ENCODE measurements around the gene PRR29.
"Not testable (repeated sequence)": the region's sequence is repeated elsewhere in the genome, so short reads cannot be mapped to it uniquely, and the experiment has no call there.

PRR29 gene

GRCh38 chr17:63975541-63976092, 22.5 kb upstream of the PRR29 start:
- DNase-seq = no peak

- DNase-seq = no peak
Measured at GRCh38 chr17:63976702-63977101, 21.4 kb upstream of the PRR29 start.

- DNase-seq = no peak
Measured at GRCh38 chr17:63978272-63979200, 19.6 kb upstream of the PRR29 start.

- DNase-seq = not testable (repeated sequence)
Measured at GRCh38 chr17:63982641-63983040, 15.5 kb upstream of the PRR29 start.

GRCh38 chr17:63983320-63983719, 14.8 kb upstream of the PRR29 start:
- no peak for DNase-seq

GRCh38 chr17:63984236-63984635, 13.9 kb upstream of the PRR29 start:
- DNase-seq = no peak

GRCh38 chr17:63984651-63985386, 13.3 kb upstream of the PRR29 start:
- peak; percentile 12 for DNase-seq

- DNase-seq = no peak
Measured at GRCh38 chr17:63985387-63986140, 12.6 kb upstream of the PRR29 start.

- no peak for DNase-seq
Measured at GRCh38 chr17:63986821-63987220, 11.3 kb upstream of the PRR29 start.

GRCh38 chr17:63987221-63988126, 10.7 kb upstream of the PRR29 start:
- DNase-seq = no peak

GRCh38 chr17:63988127-63988478, 10.0 kb upstream of the PRR29 start:
- DNase-seq = no peak

GRCh38 chr17:63988741-63989621, 9.2 kb upstream of the PRR29 start:
- no peak for DNase-seq

- DNase-seq = no peak
Measured at GRCh38 chr17:63989622-63990345, 8.4 kb upstream of the PRR29 start.

GRCh38 chr17:63991611-63992010, 6.5 kb upstream of the PRR29 start:
- no peak for DNase-seq

- DNase-seq = no peak
Measured at GRCh38 chr17:63993368-63993985, 4.7 kb upstream of the PRR29 start.

GRCh38 chr17:63995626-63996025, 2.5 kb upstream of the PRR29 start:
- no peak for DNase-seq

GRCh38 chr17:63996430-63997182, 1.5 kb upstream of the PRR29 start:
- no peak for DNase-seq

GRCh38 chr17:63997341-63998048, 656 bp upstream of the PRR29 start:
- DNase-seq = no peak

All from NCI-H146 (cell line).